Measurements from ENCODE around the gene NOLC1. TPM values are rescaled to one million over a fixed set of nuclear protein-coding genes. Genes with fewer than 3 reads are reported as not detected.

Gene NOLC1
- total RNA-seq, 2 experiments from 2014 or later: 210 to 215 TPM

- peaks cover 28% of the 10 kb centered on the region for H3K4me1 Mint-ChIP-seq (ENCODE audit: low read depth)
- H3K27ac Mint-ChIP-seq: peak overlapping the region; percentile 15
- no peak for ATAC-seq
- POLR2A ChIA-PET: interaction anchor here (1.2 kb wide), 1 partner anchor 49 kb away, joined by 4 read pairs; no protein-coding TSS in a partner anchor
- peaks cover 37% of the 10 kb centered on the region for H3K36me3 Mint-ChIP-seq (ENCODE audit: low read depth)
- DNase-seq: no peak
- H3K27me3 Mint-ChIP-seq: no peaks in the 10 kb centered on the region
- CTCF ChIA-PET: interaction anchor here (0.7 to 2.8 kb wide), 5 partner anchors 11 to 270 kb away, joined by 3 to 10 read pairs (median 8); no protein-coding TSS in a partner anchor
- H3K9me3 Mint-ChIP-seq: no peaks in the 10 kb centered on the region
- no peak overlapping the region for H3K4me3 Mint-ChIP-seq
- TF ChIP-seq CTCF (IDR thresholded peaks at IDR 0.05): no peak
- intact Hi-C loops (cut with micrococcal nuclease): no loop called here
These were observed 40.9 kb upstream of the NOLC1 start for GRCh38 chr10:102111276-102111675.

DNA sequence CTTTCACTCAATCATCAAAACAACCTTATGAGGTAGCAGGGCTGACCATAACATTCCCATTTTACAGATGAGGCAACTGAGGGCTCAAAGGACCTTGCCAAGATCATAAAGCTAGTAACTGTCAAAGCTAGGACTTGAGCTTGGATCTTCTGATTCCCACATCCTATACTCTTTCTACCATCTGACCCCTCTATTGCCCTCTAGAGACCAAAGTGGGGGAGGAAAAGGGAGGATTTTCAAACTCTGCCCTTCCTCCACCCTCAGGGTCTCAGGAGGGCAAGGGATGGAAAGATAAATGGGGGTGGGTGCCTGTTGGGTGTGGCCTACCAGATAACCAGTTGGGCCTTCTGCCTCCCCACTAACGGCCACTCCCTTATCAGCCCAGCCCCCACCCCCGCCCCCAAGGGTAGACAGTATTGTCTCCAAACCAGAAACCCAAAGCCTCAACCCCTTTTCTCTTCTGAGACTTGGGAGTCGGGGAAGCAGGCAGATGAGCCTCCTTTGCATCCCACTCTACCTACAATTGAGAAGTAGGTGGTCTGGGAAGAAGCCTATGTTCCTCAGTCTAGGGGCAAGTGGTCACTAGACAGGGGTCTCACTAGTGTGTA, 39.9 kb upstream of the NOLC1 start:
- Mint-ChIP-seq H3K27ac (peak overlapping the region; percentile 18), H3K36me3 (ENCODE audit: low read depth) (peaks cover 37% of the 10 kb centered on the region), H3K4me3 (peak overlapping the region; percentile 84), H3K4me1 (ENCODE audit: low read depth) (peaks cover 37% of the 10 kb centered on the region), H3K9me3 (no peaks in the 10 kb centered on the region), H3K27me3 (no peaks in the 10 kb centered on the region)
- TF ChIP-seq CTCF (IDR thresholded peaks at IDR 0.05): peak; percentile 28
- intact Hi-C loops (cut with micrococcal nuclease): no loop called here
- CTCF ChIA-PET: interaction anchor here (0.7 to 2.8 kb wide), 7 partner anchors 10 to 271 kb away, joined by 3 to 10 read pairs (median 7); partner anchors contain the start of gene PPRC1
- ATAC-seq: no peak
- DNase-seq: no peak
- POLR2A ChIA-PET: interaction anchor here (0.5 to 1.2 kb wide), 2 partner anchors 48 to 141 kb away, joined by 3 to 4 read pairs; no protein-coding TSS in a partner anchor

DNA sequence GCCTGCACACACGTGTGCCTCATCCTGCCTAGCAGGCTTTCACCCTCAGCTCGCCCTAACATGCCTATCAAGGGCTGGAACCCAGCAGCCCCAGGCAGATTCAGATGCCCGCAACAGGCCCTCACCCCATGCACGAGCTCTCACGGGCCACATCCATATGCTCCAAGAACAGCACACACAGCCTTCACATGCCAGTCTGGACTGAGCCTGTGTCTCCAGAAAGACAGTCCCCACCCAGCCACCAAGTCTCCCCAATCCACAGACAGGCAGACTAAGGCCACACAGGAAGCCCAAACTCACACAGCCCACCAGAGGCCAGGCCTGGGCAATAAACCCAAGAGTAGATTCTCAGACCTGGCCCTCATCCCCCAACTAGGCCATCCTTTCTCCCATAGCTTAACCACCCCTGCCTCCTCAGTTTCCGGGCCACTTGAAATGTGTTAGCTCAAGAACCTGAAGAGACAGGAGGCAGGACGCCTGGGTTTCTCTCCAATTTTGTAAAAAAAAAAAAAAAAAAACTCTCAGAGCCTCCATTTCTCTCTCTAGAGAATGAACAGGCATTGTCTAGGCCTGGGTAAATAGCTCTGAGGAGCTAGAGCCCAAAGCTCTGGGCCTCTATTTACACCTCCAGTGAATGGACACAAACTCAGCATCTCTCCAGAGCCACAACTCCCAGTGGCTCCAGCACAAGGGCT, 38.8 kb upstream of the NOLC1 start:
- ChIA-PET POLR2A (interaction anchor here (2.0 to 6.6 kb wide), 3 partner anchors 11 to 37 kb away, joined by 5 to 65 read pairs (median 7); partner anchors contain the start of genes NOLC1 and PPRC1), CTCF (interaction anchor here (0.7 to 2.8 kb wide), 10 partner anchors 10 to 272 kb away, joined by 3 to 15 read pairs (median 3); partner anchors contain the start of gene PPRC1)
- intact Hi-C loops (cut with micrococcal nuclease): no loop called here
- Mint-ChIP-seq H3K36me3 (ENCODE audit: low read depth) (peaks cover 36% of the 10 kb centered on the region), H3K4me1 (ENCODE audit: low read depth) (peaks cover 48% of the 10 kb centered on the region), H3K27me3 (no peaks in the 10 kb centered on the region), H3K27ac (peak overlapping the region; percentile 85), H3K4me3 (peak overlapping the region; percentile 84), H3K9me3 (no peaks in the 10 kb centered on the region)
- no peak for TF ChIP-seq CTCF (IDR thresholded peaks at IDR 0.05)
- DNase-seq (peak; percentile 47), ATAC-seq (no peak)

GRCh38 chr10:102113956-102114857, 38.0 kb upstream of the NOLC1 start:
- ChIA-PET POLR2A (interaction anchor here (2.0 to 6.6 kb wide), 3 partner anchors 12 to 36 kb away, joined by 5 to 65 read pairs (median 7); partner anchors contain the start of genes NOLC1 and PPRC1), CTCF (interaction anchor here (1.0 to 2.8 kb wide), 8 partner anchors 9 to 273 kb away, joined by 3 to 15 read pairs (median 4); partner anchors contain the start of gene PPRC1)
- H3K27ac Mint-ChIP-seq: peak overlapping the region; percentile 100
- peak overlapping the region; percentile 84 for H3K4me3 Mint-ChIP-seq
- ATAC-seq: no peak
- intact Hi-C loops (cut with micrococcal nuclease): no loop called here
- DNase-seq: peak; percentile 38
- peaks cover 34% of the 10 kb centered on the region for H3K36me3 Mint-ChIP-seq (ENCODE audit: low read depth)
- peaks cover 50% of the 10 kb centered on the region for H3K4me1 Mint-ChIP-seq (ENCODE audit: low read depth)
- TF ChIP-seq CTCF (IDR thresholded peaks at IDR 0.05): no peak
- no peaks in the 10 kb centered on the region for H3K27me3 Mint-ChIP-seq
- H3K9me3 Mint-ChIP-seq: no peaks in the 10 kb centered on the region
